GM18511 (cell line): ENCODE results near the gene RALGPS1.
A peak's percentile ranks its signal among the peaks of the same experiment; 100 is the strongest.
"Not testable (repeated sequence)": the region's sequence is repeated elsewhere in the genome, so short reads cannot be mapped to it uniquely, and the experiment has no call there.

Experiments used
- ATAC-seq: cut with Tn5 transposase; IDR thresholded peaks from one replicate; pipeline ENCODE4 v1.9.1; 2021; ENCODE audit warnings: mild to moderate bottlenecking, moderate library complexity; ENCODE audit not compliant: unreplicated experiment

RALGPS1 gene

DNA sequence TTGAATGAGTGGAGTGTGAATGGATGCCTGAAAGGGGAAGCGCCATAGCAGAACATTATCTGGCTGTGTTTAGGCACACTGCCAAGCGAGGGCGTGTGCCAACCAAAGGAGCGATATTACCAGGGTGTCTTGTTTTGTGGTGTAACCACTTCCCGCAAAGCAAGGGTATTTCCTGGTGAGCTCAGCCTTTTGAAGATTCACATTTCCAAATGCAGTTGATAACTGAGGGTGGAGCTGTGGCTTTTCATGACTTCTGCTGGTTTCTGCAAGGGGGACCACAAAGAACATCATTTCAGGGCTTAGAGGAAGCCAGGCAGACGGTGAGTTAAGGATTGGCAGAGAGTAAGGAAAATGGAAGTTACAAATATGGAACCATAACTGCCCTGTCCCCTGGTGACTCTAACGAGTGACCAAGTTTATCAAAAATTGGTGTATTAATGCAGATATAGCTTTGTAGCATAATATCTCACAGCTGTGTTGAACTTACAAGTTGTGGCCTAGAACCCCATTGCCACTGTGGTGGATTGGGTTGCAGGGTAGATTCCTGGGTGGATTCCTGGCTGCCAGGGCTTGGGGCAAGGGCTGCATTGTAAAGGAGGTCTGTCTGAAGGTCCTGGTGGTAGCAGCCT, 71.4 kb downstream of the RALGPS1 start:
- peak; percentile 69 for ATAC-seq

DNA sequence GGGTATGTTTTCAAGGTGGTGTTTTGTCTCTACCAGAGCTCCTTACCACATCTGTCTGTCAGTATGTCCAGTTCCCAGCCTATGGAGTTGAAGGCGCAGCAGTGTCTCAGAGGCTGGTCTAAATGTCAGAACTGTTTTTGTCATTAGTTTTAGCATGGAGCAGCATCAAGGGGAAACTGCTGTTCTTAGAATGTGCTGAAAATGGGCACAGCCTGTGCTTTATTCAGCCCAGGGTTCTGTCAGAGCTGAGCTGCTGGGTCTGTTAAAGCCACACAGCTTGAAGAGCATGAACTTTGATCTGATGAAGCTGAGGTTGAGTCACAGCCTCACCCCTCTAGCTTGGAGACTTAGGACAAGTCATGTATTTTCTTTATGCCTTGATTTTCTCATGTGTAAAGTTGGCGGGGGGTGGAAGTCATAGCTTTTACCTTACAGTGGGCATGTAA, 71.9 kb downstream of the RALGPS1 start:
- ATAC-seq = peak; percentile 16

DNA sequence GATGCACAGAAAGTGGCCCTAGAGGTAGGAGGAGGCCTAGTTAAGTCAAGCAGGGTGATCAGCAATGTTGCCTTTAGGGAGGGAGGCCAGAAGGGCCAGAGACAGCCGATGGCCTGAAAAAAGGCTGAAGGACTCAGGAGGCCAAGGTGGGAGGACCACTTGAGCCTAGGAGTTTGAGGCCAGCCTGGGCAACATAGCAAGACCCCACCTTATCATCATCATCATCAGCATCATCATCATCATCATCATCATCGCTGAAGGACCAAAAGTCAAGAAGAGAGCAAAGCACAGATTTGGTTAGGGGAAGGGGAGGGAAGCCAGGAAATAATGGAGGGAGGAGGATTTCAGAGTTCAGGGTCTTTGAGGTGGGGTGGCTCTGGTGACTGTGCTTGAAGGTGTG, 74.3 kb downstream of the RALGPS1 start:
- ATAC-seq = no peak

DNA sequence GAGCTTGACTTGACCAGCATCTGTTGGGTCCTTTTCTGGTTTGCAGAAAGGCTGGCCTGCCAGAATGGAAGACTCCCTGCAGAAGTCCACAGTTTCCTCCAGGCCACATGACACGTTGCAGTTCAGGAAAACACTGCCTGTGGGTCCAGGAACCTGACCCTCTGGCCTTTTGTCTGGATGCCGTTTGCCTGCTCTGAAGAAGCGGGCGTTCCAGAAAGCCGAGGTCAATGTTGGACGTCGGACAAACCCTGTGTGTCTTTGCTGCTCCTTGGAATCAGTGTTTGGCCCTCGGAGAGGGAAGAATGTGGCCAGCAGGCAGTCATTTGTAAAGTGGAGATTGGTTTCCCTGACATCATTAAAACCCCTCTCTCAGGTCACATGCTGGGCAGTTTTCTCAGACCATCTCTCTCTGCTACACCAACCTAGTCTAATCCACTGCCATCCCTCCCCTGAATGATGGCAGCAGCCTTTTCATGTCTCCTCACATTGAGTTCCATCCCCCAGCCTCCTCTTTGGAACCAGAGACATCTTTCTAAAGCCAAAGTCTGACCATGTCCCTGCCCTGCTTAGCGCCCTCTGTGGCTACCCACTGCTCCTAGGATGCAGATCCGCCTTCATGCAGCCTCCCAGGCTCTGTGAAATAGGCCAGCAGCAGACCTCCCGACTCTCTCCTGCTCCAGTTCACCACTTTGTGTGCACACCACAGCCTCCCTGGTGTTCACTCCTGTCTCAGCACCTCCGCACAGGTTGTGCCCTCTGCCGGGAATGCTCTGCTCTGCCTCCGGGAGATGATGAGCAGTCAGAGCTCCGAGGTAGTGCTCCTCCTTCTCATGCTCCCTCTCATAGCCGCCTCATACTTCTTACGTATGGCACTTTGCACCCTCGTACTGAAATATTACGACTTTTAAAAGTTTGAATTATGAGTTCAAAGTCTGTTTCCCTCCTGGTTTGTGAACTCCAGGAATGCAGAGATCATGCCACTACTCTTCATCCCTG, 75.6 kb downstream of the RALGPS1 start:
- no peak for ATAC-seq

DNA sequence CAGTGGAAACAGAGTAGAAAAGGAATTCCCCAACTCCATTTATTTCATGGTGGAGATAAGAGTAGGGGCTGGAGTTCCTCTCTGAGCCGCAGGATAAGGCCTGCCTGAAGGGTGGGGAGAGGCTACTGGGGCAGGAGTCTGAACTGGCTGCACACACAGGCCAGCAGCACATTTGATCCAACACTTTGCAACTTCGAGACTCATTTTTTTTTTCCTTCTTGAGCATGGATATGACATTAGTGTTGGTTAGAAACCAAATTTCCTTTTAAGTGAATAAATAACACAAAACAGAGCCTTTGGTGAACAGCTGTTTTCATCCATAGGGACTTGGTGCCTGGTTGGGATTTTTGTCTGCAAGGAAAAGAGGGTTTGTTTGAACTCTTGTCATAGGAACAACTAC, 76.6 kb downstream of the RALGPS1 start:
- ATAC-seq = no peak

DNA sequence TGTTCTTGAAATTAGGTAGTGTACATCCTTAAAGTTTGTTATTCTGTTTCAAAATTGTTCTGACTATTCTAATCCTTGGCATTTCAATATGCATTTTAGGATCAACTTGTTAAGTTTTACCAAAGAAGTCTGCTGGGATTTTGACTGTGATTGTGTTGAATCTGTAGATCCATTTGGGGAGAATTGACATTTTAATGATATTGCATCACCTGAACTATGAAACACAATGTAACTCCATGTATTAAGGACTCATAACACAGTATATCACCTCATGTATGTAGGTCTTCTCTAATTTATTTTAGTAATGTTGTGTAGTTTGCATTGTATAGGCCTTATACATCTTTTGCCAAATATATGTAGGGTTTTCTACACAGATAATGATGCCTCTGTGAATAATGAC, 77.8 kb downstream of the RALGPS1 start:
- no peak for ATAC-seq

DNA sequence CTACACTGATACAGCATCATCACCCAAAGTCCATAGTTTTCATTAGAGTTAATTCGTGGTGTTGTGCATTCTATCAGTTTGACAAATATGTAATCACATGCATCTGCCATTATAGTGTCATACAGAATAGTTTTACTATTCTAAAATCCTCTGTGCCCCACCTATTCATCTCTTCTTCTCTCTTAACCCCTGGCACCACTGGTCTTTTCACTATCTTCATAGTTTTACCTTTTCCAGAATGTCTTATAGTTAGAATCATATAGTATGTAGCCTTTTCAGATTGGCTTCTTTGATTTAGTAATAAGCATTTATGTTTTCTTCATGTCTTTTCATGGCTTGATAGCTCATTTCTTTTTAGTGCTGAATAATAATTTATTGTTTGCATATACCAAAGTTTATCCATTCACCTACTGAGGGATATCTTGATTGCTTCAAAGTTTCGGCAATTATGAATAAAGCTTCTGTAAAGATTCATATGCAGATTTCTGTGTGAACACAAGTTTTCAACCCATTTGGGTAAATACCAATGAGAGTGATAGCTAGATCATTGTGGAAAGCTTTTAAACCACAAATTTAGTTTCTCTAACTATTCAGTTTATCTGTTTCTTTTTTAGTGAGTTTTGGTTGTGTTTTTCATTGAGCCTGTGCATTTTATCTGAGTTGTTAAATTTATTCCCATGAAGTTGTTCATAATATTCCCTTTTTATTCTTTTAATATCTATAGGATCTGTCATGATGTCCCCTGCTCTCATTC, 84.9 kb downstream of the RALGPS1 start:
- no peak for ATAC-seq

DNA sequence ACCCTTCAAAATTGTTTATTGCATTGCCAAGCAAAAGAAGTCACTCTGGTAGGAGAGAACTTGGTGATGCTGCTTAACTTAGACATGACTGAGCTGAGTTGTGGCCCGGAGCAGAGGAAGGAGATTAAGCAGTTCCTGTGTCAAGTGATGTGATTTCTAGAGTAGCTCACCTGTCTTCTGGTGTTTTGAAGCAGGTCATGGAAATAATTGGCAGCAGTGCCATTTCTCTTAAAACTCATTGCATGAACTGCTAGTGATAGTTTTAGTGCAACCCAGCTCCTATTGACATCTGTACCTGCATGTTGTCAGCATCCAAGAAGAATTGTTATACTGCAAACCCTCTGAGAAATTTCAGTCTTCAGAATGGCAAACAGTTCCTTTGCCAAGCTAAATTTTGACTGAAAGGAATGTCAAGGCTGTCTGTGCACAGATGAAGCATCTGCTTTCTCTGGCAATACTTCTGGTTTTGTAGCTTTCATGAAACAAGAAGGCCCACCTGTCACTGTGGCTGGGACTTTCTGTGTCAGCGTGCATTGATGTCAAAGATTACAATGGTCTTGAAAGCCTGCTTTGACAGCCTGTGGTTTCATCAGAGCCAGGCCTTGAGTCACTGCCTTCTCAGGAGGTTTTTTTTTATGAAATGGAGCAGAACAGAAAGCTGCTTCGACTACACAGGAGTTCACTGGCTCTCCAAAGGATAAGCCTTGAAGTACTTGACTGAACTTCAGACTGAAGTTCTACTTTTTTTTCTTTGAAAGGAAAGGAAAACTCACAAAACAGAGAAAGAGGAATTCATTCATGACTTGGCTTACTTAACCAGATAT, 90.6 kb downstream of the RALGPS1 start:
- peak; percentile 89 for ATAC-seq

DNA sequence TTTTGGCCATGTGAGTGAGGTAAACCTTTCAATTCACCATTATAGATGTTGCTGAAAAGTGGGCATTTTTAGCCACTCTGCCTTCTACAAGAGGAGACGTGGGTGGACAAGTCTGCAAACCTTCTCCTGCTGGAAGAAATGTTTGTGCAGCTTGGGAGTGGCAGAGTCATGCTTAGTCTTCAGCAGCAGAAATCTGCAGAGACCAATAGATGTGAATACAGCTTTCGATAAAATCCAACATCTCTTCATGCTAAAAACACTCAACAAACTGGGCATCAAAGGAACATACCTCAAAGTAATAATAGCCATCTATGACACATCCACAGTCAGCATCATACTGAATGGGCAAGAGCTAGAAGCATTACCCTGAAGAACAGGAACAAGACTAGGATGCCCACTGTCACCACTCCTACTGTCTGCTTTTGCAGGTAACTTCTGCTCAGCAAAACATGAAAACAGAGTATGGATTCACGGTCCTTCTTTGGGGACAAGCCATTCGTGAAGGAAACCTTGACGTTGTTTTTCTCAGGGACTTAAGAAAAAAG, 91.3 kb downstream of the RALGPS1 start:
- ATAC-seq = no peak

DNA sequence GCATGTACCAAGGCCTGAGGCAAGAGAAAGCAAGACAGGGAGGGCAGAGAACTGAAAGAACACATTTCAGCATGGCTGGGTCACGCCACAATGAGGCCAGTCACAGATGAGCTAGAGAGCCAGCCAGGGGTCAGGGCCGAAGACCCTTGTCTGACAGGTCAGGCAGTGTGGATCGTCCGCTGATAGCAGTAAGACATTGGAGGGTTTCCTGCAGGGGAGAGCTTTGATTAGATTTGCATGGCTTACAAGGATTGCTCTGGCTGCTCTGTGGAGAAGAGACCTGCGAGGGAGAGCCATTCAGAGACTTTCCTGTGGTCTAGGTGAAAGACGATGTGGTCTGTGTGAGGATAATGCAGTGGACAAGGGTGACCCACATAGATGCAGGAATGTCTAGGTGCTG, 93.1 kb downstream of the RALGPS1 start:
- no peak for ATAC-seq

DNA sequence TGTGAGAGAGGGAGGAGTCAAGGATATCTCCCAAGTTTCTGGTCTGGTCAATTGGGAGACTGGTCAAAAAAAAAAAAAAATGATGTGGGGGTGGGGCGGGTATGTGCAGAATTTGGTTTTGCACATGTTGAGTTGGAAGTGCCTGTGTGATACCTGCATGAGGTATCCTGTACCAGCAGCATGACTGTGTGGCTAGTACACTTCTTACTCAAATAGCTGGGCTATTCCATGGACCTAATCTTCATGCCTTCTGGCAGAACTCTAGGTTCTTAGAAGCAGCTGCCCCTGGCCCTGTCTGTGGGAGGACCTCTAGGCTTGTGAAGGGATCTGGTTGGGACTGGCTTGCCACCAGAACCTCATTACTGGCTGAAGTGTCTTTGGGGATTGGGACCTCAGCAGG, 93.5 kb downstream of the RALGPS1 start:
- ATAC-seq = no peak

DNA sequence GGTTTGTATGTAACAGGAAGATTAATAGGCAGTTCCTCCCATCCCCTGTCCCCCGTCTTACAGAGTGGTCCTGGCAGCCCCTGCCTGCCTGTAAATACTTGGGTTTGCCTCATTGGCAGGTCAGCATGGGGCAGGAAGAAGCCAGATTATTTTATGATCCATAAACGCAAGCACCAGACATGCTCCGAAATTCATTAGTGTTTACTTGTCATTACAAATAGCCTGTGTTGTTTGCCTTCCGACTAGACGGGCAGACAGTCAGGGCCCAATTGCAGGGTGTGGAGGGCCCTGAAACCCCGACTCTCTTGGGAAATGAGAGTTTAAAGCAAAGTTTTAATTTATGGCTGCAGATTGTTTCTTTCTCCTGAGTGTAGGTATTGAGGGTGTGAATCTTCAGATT, 97.2 kb downstream of the RALGPS1 start:
- ATAC-seq = no peak

DNA sequence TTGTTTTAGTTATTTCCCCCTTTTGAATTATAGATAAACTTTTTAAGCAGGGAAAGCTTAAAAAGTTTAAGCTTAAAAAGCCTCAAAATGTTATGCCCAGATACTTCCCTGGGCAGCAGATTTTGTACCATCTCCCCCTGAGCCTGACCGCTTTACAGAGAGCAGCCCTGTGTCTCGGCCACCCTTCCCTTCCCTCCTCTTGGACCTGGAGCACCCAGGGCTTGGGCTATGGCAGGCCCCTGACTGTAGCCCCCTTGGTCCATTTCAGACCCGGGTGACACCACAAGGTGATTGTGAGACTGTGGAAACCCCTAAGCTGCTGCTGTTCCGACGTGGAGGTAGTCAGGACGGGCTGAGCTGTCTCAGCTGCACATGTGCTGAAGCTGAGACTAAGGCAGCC, 97.7 kb downstream of the RALGPS1 start:
- ATAC-seq = no peak

DNA sequence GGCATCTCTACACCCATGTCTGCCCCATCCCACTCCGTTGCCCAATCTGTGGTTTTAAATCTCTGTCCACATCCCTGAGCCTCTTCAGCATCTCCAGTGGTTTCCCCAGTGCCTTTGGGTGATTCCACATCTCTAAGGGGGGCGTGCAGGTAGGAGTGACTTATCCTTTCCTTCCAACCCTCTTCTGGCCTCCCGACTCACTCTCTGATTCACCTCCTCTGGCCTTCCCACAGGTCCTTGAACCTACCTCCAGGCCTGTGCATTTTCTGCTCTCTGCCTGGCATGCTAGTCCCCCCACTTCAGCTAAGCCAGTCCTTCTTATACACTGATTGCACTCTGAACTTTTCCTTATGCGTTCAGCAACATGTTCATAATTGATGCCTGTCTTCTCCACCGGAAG, 99.0 kb downstream of the RALGPS1 start:
- no peak for ATAC-seq

DNA sequence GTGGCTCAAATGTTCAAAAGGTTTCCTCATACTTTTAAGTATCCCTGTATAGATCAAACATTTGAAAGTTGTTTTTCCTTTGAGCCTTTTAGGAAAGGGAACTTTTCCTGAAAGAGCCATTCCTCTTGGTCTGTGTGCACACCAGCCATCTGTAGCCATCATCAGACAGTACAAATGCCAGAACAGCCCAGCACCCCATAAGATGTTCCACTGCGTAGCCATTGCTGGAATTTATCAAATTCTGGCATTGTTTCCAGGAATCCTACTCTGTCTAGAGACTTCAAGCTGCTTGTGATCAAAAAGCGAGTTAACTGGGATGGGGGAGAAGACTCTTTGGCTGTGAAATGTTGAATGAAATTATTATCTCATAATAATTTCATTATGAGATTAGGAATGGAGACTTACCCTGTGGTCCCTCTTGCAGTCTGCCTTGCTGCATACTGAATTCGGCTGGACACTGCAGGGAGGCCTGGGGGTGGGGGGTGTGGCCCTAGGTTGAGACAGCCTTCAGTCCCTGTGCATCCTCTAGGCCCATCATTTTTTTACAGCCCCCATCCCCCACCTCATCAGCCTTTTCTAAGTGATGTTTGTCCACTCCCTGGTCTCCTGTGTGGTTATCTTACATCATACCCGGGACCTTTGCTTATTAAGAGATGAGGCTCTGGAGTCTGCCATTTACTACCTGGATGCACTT, 99.8 kb downstream of the RALGPS1 start:
- no peak for ATAC-seq

DNA sequence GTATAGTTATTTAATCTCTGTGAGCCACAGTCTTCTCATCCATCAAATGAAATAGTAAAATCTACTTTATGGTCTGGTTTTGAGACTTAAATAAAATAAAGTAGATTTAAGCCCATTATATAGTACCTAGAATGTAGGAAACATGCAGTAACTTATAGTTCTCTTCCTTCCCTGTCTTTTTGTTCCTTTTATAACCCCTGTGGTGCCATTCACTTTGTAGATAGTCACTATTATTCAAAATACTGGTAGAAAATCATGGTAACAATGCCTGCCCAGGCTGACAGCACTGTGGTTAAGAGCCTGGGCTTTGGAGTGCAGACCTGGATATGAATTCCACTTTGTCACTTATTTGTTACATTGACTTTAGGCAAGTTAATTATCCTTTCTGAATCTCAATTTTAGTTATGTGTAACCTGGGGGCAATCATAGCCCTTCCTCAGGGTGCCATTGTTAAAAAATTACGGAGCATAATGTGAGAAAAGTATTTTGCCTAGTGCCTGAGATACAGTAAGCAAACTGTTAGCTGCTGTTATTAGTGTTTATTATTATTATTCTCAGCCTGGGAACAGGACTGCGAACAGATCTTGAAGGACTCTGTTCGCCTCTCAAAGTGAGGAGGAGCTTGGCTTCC, 100.4 kb downstream of the RALGPS1 start:
- ATAC-seq = no peak

DNA sequence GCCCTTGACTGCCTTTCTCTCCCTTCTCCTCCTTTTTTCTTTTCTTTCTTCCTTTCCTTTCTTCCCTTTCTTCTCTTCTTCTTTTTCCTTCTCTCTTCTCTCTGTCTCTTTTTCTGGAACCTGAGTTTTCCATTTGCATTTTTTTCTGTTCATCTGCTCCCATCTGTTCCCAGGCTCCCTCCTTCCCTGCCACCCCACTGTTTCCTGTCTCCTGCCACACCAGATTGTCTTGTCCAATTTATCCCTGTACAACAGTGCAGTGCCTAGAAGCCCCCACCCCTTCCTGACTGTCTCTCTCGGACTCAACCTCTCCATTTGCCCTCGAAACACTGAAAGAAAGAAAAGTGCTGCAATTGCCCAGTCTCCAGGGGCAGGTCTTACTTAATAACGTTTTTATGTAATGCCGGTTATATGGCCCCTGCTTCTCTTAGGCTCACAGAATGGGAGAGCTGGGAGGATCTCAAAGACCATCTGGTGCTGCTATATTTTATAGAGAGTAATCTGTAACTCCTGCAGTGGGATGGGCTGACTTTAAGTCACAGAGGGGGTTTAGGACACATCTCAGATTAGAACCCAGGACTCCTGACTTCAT, 101.4 kb downstream of the RALGPS1 start:
- no peak for ATAC-seq

DNA sequence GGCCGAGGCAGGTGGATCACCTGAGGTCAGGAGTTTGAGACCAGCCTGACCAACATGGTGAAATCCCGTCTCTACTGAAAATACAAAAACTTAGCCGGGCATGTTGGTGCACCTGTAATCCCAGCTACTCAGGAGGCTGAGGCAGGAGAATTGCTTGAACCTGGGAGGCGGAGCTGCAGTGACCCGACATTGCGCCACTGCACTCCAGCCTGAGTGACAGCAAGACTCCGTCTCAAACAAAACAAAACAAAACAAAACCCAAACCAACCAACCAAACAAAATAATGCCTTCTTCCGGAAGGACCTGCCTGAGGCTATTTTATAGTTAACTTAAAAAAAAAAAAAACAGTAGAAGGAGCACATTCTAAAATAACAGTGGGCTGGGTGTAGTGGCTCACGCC, 103.4 kb downstream of the RALGPS1 start:
- ATAC-seq = not testable (repeated sequence)

DNA sequence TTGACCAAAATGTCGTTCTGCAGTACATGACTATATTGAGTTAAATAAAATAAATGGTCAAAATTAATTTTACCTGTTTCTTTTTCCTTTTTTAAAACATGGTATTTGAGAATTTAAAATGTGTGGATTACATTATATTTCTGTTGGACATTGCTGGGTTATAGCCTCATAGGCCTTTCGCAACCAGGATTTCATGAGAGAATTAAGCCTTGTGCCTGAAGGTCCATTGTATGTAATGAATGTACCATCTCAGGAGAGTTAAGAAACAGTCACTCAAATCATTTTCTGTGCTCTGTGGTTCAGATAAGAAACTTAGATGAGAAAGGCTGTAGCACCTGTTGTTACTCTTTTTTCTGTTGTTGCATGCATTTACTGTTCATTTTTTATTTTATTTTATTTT, 104.4 kb downstream of the RALGPS1 start:
- no peak for ATAC-seq
